Neural cell (in vitro differentiated cells): ENCODE measurements around the gene CDH4. TPM values are rescaled to one million over a fixed set of nuclear protein-coding genes. Genes with fewer than 3 reads are reported as not detected.

ENCODE experiments used
- H2AFZ ChIP-seq: fragments of 200-600, 300-800 bp; sonication (generic), shearing (Covaris generic); 2 replicates; pipeline ENCODE4 v1.6.0; 2014; ENCODE audit warnings: low read depth, mild to moderate bottlenecking, antibody characterized with exemption, low read length, moderate library complexity
- H3F3A ChIP-seq: fragments of 200-600 bp; shearing (Covaris generic); 2 replicates; pipeline ENCODE4 v1.6.1; 2016; ENCODE audit warnings: mild to moderate bottlenecking, moderate library complexity, mixed read lengths, antibody characterized with exemption, low read length; ENCODE audit not compliant: insufficient read depth, poor library complexity, severe bottlenecking
- H3K27ac ChIP-seq: fragments of 200-600, 300-800 bp; sonication (generic), shearing (Covaris generic); 2 replicates; pipeline ENCODE4 v1.5.1; 2014; ENCODE audit warnings: mild to moderate bottlenecking, low read length, moderate library complexity
- H3K27me3 ChIP-seq: fragments of 300-800, 200-600 bp; sonication (generic), shearing (Covaris generic); 2 replicates; pipeline ENCODE4 v1.6.0; 2014; ENCODE audit warnings: mild to moderate bottlenecking, low read depth, low read length, moderate library complexity; ENCODE audit not compliant: insufficient read depth
- H3K36me3 ChIP-seq: fragments of 300-800, 200-600 bp; sonication (generic), shearing (Covaris generic); 2 replicates; pipeline ENCODE4 v1.5.1; 2014; ENCODE audit warnings: mild to moderate bottlenecking, antibody characterized with exemption, low read length, moderate library complexity; ENCODE audit not compliant: insufficient read depth
- H3K4me2 ChIP-seq: fragments of 300-800, 200-600 bp; sonication (generic), shearing (Covaris generic); 2 replicates; pipeline ENCODE4 v1.6.0; 2014; ENCODE audit warnings: mild to moderate bottlenecking, low read length
- H3K4me3 ChIP-seq: fragments of 300-800, 200-600 bp; sonication (generic), shearing (Covaris generic); 2 replicates; pipeline ENCODE4 v1.5.1; 2014; ENCODE audit warnings: mild to moderate bottlenecking, low read length, moderate library complexity
- H3K79me2 ChIP-seq: fragments of 200-600 bp; shearing (Covaris generic); replicated peaks from 2 replicates; pipeline ENCODE4 v1.6.0; 2014; ENCODE audit warnings: mild to moderate bottlenecking, low read length, moderate library complexity; ENCODE audit not compliant: insufficient read depth
- H3K9ac ChIP-seq: fragments of 300-800, 200-600 bp; sonication (generic), shearing (Covaris generic); 2 replicates; pipeline ENCODE4 v1.6.1; 2016; ENCODE audit warnings: mild to moderate bottlenecking, low read length, mixed read lengths
- H3K9me2 ChIP-seq: fragments of 200-600 bp; shearing (Covaris generic); 2 replicates; pipeline ENCODE4 v1.6.1; 2016; ENCODE audit warnings: mild to moderate bottlenecking, low read length, mixed read lengths; ENCODE audit not compliant: insufficient read depth
- H3K9me3 ChIP-seq: fragments of 200-600, 300-800 bp; sonication (generic), shearing (Covaris generic); 2 replicates; pipeline ENCODE4 v1.6.1; 2016; ENCODE audit warnings: mild to moderate bottlenecking, mixed run types, low read length, moderate library complexity, mixed read lengths
- H4K20me1 ChIP-seq: fragments of 200-600 bp; shearing (Covaris generic); 2 replicates; pipeline ENCODE4 v1.6.1; 2016; ENCODE audit warnings: mild to moderate bottlenecking, mixed run types; ENCODE audit not compliant: insufficient read depth
- EP300 ChIP-seq: fragments of 450-650 bp; conservative IDR thresholded peaks from 2 replicates; pipeline ENCODE4 v1.6.1; 2014; ENCODE audit warnings: antibody characterized with exemption, mild to moderate bottlenecking, moderate library complexity; ENCODE audit not compliant: poor library complexity, severe bottlenecking
- EZH2 ChIP-seq: fragments of 200-600, 300-800 bp; shearing (Covaris generic), sonication (generic); IDR thresholded peaks from 2 replicates; pipeline ENCODE4 v1.6.1; 2014; ENCODE audit warnings: antibody characterized with exemption, low read length, borderline replicate concordance, mild to moderate bottlenecking; ENCODE audit not compliant: insufficient read depth, poor library complexity, severe bottlenecking
- RAD21 ChIP-seq: fragments of 450-650 bp; conservative IDR thresholded peaks from 2 replicates; pipeline ENCODE4 v1.6.1; 2014; ENCODE audit warnings: antibody characterized with exemption, mild to moderate bottlenecking, moderate library complexity
- SMC3 ChIP-seq: fragments of 450-650 bp; conservative IDR thresholded peaks from 2 replicates; pipeline ENCODE4 v1.6.1; 2014; ENCODE audit warnings: antibody characterized with exemption, mild to moderate bottlenecking, moderate library complexity; ENCODE audit not compliant: poor library complexity
- polyA plus RNA-seq: library from polyadenylated mRNA; depleted of rRNA; stranded (reverse); fragments of >200 nt; gene quantifications from 2 replicates; pipeline ENCODE4 v1.2.3, GENCODE V29; 2014
- TF ChIP-seq, protein P1 (sequence below): fragments of 450-650 bp; IDR thresholded peaks from 2 replicates; pipeline ENCODE4 v1.5.1; 2014; ENCODE audit warnings: antibody characterized with exemption, mild to moderate bottlenecking, moderate library complexity; ENCODE audit not compliant: poor library complexity, severe bottlenecking
- TF ChIP-seq, protein P2 (sequence below): IDR thresholded peaks from 2 replicates; pipeline ENCODE4 v1.6.1; 2012; ENCODE audit warnings: borderline replicate concordance

CDH4 gene
- polyA plus RNA-seq, 1 donor from 2014 or later, result 24.6 TPM

DNA sequence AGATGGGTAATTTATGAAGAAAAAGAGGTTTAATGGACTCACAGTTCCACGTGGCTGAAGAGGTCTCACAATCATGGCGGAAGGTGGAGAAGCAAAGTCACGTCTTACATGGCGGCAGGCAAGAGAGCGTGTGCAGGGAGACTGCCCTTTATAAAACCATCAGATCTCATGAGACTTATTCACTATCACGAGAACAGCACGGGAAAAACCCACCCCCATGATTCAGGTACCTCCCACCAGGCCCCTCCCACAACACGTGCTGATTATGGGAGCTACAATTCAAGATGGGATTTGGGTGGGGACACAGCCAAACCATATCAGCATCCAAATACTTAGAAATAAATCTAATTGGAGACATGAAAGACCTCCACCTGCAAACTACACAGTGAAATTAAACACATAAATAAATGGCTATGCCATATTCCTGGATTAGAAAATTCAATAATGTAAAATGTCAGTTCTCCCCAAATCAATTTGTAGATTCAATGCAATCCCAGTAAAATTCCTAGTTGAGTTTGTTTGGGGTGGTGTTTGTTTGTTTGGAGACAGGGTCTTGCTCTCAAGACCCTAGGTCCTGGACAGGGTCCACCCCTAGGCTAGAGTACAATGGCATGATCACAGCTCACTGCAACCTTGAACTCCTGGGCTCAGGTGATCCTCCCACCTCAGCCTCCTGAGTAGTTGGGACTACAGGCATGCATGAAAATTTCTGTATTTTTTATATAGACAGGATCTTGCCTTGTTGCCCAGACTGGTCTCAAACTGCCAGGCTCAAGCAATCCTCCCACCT lies 712.0 kb downstream of the CDH4 start:
- no peaks in the 10 kb centered on the region for H4K20me1 ChIP-seq
- H3K9me3 ChIP-seq, result no peaks in the 10 kb centered on the region
- H2AFZ ChIP-seq, result no peak overlapping the region
- no peak overlapping the region for H3K4me3 ChIP-seq
- no peaks in the 10 kb centered on the region for H3K9me2 ChIP-seq
- H3K36me3 ChIP-seq, result no peaks in the 10 kb centered on the region
- no peak overlapping the region for H3K9ac ChIP-seq
- no peak overlapping the region for H3K27ac ChIP-seq
- TF ChIP-seq RAD21, result no peak
- no peak for TF ChIP-seq EZH2
- no peak for TF ChIP-seq SMC3
- H3K27me3 ChIP-seq, result no peaks in the 10 kb centered on the region
- H3K79me2 ChIP-seq, result no peaks in the 10 kb centered on the region
- H3F3A ChIP-seq, result no peaks in the 10 kb centered on the region
- H3K4me2 ChIP-seq, result no peak overlapping the region

DNA sequence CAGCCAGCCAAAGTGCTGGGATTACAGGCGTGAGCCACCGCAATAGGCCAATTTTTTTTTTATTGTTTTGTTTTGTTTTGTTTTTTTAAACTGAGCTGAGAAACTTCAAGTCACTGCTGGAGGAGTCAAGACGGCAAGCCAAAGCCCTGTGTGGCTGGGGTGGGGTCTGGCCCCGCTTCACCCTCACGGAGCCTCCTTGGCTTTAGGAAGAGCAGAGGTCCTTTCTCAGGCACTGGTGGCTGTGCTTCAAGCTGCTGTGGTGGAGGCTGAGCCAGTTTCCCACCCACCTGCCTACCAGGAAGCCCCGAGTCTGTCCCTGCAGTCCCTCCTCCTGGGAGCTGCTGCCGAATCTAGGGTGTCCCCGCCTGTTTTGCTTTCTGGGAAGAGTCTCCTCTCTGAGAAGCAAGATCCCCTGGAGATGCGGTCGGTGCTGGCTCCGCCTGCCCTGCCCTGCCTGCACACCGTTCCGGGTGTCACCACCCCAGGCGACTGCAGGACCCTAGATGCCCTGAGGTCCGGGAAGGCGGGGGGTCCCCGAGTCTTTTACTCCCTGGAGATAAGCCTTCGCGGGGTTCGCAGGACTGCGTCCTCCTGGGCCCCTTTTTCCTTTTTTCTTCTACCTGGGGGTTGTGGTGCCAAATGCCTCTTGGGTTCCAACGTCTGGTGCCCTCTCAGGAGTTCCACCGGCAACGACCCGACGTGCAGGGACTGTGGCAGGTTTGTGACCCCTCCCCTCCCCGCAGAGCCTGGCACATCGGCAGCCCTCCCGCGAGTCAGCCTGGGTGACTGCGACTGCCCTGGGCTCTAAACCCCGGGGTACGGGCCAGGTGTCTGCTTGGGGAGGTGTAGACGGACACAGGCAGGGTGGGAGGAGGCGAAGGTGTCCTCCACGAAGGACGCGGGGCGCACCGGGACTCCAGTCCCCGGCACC lies 712.9 kb downstream of the CDH4 start:
- Histone ChIP-seq H3K9ac (no peak overlapping the region), H3K9me2 (no peaks in the 10 kb centered on the region), H3K27ac (no peak overlapping the region), H3K36me3 (no peaks in the 10 kb centered on the region), H4K20me1 (no peaks in the 10 kb centered on the region), H3F3A (no peaks in the 10 kb centered on the region), H3K79me2 (no peaks in the 10 kb centered on the region), H3K4me3 (no peak overlapping the region), H2AFZ (no peak overlapping the region), H3K4me2 (no peak overlapping the region), H3K27me3 (no peaks in the 10 kb centered on the region), H3K9me3 (no peaks in the 10 kb centered on the region)
- TF ChIP-seq RAD21 (no peak), EZH2 (no peak), EP300 (no peak), SMC3 (no peak)
- TF ChIP-seq, protein P1, sequence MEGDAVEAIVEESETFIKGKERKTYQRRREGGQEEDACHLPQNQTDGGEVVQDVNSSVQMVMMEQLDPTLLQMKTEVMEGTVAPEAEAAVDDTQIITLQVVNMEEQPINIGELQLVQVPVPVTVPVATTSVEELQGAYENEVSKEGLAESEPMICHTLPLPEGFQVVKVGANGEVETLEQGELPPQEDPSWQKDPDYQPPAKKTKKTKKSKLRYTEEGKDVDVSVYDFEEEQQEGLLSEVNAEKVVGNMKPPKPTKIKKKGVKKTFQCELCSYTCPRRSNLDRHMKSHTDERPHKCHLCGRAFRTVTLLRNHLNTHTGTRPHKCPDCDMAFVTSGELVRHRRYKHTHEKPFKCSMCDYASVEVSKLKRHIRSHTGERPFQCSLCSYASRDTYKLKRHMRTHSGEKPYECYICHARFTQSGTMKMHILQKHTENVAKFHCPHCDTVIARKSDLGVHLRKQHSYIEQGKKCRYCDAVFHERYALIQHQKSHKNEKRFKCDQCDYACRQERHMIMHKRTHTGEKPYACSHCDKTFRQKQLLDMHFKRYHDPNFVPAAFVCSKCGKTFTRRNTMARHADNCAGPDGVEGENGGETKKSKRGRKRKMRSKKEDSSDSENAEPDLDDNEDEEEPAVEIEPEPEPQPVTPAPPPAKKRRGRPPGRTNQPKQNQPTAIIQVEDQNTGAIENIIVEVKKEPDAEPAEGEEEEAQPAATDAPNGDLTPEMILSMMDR, result no peak
- TF ChIP-seq, protein P2, sequence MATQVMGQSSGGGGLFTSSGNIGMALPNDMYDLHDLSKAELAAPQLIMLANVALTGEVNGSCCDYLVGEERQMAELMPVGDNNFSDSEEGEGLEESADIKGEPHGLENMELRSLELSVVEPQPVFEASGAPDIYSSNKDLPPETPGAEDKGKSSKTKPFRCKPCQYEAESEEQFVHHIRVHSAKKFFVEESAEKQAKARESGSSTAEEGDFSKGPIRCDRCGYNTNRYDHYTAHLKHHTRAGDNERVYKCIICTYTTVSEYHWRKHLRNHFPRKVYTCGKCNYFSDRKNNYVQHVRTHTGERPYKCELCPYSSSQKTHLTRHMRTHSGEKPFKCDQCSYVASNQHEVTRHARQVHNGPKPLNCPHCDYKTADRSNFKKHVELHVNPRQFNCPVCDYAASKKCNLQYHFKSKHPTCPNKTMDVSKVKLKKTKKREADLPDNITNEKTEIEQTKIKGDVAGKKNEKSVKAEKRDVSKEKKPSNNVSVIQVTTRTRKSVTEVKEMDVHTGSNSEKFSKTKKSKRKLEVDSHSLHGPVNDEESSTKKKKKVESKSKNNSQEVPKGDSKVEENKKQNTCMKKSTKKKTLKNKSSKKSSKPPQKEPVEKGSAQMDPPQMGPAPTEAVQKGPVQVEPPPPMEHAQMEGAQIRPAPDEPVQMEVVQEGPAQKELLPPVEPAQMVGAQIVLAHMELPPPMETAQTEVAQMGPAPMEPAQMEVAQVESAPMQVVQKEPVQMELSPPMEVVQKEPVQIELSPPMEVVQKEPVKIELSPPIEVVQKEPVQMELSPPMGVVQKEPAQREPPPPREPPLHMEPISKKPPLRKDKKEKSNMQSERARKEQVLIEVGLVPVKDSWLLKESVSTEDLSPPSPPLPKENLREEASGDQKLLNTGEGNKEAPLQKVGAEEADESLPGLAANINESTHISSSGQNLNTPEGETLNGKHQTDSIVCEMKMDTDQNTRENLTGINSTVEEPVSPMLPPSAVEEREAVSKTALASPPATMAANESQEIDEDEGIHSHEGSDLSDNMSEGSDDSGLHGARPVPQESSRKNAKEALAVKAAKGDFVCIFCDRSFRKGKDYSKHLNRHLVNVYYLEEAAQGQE, result no peak
